ENCODE results near the gene RSPH1. TPM values are rescaled to one million over a fixed set of nuclear protein-coding genes. Genes with fewer than 3 reads are reported as not detected.
A peak's percentile ranks its signal among the peaks of the same experiment; 100 is the strongest.

RSPH1 gene
- total RNA-seq, 6 experiments from 2014 or later = 0.18 to 0.55 (median 0.22) TPM; not detected in 1

DNA sequence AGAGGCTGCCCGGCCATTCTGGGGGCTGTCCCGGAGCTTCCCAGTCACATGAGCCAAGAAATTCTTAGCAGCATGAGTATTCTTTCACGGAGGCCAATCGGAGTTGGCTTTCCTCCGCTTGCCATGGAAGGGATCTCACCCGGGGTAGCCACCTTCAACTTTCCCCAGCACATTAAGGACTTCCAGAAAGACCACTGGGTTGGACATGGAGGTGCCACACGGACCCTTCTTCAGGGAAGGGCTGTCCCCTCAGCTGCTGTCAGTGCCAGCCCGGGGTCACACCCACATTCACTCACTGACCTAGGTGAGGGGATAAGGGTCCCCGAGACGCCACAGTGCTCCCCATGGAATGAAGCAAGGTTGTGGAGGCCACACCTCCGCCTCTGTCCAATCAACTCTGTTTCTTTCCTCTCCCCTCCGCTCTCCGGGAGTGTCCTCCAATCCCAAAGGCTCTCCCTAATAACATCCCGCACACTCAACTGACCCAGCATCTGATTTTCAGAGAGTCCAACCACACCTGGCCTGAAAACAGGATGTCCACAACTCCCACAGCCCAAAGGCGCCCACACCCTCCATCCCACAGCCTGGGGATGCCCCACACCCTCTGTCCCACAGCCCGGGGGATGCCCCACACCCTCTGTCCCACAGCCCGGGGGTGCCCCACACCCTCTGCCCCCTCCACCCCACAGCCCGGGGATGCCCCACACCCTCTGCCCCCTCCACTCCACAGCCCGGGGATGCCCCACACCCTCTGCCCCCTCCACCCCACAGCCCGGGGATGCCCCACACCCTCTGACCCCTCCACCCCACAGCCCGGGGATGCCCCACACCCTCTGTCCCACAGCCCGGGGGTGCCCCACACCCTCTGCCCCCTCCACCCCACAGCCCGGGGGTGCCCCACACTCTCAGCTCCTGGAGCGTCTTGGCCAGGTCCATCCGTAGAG, 19.4 kb downstream of the RSPH1 start:
- TF ChIP-seq POLR2A (IDR thresholded peaks at IDR 0.05) = no peak
- DNase-seq (no peak), ATAC-seq (no peak)
- Histone ChIP-seq H3K4me3 (no peak overlapping the region), H3K27ac (no peak overlapping the region), H3K36me3 (no peaks in the 10 kb centered on the region), H3K4me1 (peaks cover 0 to 5% (median 0%) of the 10 kb centered on the region in 4 donors), H3K9me3 (no peaks in the 10 kb centered on the region), H3K27me3 (no peaks in the 10 kb centered on the region)
- intact Hi-C loops (cut with DNase I) = no loop called here
- 89% methylated on average over 10 of the region's 25 CpGs for WGBS (ENCODE audit: insufficient coverage, low coverage, low lambda C conversion rate, missing lambda C conversion rate)

DNA sequence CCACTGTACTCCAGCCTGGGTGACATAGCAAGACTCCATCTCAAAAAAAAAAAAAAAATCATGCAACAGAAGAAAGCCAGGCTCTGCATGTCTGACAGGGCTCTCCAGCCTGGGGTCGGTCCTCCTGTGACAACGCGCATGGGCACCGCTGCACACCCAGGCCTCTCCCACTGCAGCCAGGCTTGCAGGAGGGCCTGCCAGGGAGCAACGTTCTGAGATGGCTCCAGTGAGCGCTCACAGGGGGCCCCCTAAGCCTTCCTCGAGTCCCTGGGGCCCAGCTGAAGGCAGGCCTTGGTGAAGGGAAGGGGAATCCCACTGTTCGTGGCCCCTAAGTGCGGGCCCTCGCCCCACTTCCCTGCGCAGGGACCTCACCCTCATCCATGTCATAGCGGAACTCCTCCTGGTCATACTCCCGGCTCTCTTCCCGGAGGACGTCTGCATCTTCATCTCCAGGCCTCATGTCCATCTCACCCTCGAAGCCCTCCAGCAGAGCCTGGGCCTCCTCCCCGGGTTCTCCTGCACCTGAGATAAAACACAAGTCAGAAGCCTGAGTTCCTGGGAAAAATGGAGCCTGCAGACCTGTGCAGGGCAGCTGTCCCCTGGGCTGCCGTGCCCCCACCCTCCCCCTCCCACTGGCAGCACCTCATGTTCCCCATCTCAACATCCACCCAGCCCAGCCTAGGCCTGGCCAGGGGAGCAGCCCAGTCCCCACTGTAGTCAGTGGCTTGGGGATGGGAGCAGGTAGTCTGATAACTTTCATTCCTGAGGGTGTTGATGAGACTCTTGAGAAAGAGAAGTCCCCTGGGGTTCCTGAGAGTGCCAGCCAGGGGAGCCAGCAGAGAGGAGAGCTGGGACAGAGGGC, 20.3 kb downstream of the RSPH1 start:
- Histone ChIP-seq H3K36me3 (no peaks in the 10 kb centered on the region), H3K4me3 (no peak overlapping the region), H3K27me3 (no peaks in the 10 kb centered on the region), H3K4me1 (peaks cover 0 to 5% (median 0%) of the 10 kb centered on the region in 4 donors), H3K27ac (no peak overlapping the region), H3K9me3 (no peaks in the 10 kb centered on the region)
- no peak for ATAC-seq
- no peak for DNase-seq
- intact Hi-C loops (cut with DNase I) = no loop called here
- WGBS (ENCODE audit: insufficient coverage, low coverage, low lambda C conversion rate, missing lambda C conversion rate) = 40% methylated on average over 3 of the region's 18 CpGs
- TF ChIP-seq POLR2A (IDR thresholded peaks at IDR 0.05) = no peak
- TF ChIP-seq, protein P1, sequence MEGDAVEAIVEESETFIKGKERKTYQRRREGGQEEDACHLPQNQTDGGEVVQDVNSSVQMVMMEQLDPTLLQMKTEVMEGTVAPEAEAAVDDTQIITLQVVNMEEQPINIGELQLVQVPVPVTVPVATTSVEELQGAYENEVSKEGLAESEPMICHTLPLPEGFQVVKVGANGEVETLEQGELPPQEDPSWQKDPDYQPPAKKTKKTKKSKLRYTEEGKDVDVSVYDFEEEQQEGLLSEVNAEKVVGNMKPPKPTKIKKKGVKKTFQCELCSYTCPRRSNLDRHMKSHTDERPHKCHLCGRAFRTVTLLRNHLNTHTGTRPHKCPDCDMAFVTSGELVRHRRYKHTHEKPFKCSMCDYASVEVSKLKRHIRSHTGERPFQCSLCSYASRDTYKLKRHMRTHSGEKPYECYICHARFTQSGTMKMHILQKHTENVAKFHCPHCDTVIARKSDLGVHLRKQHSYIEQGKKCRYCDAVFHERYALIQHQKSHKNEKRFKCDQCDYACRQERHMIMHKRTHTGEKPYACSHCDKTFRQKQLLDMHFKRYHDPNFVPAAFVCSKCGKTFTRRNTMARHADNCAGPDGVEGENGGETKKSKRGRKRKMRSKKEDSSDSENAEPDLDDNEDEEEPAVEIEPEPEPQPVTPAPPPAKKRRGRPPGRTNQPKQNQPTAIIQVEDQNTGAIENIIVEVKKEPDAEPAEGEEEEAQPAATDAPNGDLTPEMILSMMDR (IDR thresholded peaks at IDR 0.05) = no peak

DNA sequence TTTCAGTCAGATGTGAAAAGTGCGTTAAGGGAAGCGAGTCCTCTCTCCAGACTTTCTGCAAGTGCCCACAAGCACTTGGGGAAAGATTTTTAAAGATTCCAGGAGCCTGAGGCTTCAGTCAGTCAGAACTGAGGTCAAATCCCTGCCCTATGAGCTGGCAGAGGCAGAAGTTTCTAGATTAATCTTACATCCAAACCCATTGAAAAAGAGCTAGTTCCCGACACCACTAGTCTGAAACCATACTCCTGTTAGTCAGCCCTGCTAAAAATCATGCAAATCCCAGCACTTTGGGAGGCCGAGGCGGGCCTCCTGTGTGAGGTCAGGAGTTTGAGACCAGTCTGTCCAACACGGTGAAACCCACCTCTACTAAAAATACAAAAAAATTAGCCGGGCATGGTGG, 21.0 kb downstream of the RSPH1 start:
- Histone ChIP-seq H3K4me1 (peaks cover 0 to 5% (median 0%) of the 10 kb centered on the region in 4 donors), H3K27ac (no peak overlapping the region), H3K27me3 (no peaks in the 10 kb centered on the region), H3K9me3 (no peaks in the 10 kb centered on the region), H3K36me3 (no peaks in the 10 kb centered on the region), H3K4me3 (no peak overlapping the region)
- TF ChIP-seq, protein P1 (IDR thresholded peaks at IDR 0.05) = no peak
- TF ChIP-seq POLR2A (IDR thresholded peaks at IDR 0.05) = no peak
- WGBS (ENCODE audit: insufficient coverage, low coverage, low lambda C conversion rate, missing lambda C conversion rate) = 84% methylated on average over 5 of the region's 7 CpGs
- intact Hi-C loops (cut with DNase I) = no loop called here
- DNase-seq (no peak), ATAC-seq (no peak)

DNA sequence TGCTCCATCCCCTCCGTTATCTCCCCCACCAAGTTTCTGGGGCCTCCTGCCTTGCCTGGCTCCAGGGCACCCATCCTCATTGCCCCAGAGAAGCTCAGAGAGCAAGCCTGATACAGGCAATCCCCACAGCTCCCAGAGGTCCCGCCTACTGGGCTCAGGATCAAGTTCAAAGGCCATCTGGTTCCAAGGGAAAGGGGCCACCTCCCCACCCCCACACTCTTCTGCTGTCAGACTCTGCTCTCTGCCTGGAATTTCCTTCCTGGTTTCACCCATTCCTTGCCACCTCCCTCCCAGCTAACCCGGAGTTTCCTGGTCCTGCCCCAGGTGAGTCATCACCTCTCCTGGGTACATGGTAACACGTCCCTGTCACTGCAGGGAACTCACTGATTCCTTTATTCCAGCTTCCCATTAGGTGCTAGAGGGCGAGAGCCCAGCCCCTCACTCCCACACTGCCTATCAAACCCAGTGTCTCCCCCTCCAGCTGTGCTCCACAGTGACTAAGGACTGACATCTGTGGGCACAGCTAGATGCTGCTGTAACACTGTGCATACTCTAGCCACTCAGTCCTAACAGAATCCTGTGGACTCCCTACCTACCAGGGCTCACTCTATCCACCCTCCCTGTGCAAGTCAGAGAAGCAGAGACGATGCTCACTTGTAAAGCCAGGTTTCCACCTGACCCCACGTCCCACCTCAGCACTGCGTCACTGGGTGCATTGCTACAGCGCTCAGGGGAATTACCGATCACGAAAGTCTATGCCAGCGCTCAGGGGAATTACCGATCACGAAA, 21.8 kb downstream of the RSPH1 start:
- intact Hi-C loops (cut with DNase I) = no loop called here
- TF ChIP-seq, protein P1 (IDR thresholded peaks at IDR 0.05) = no peak
- no peak for TF ChIP-seq POLR2A (IDR thresholded peaks at IDR 0.05)
- DNase-seq (peak in 2 of 3 donors; percentile 74 to 84), ATAC-seq (peak; percentile 69 to 91 (median 79))
- WGBS (ENCODE audit: insufficient coverage, low coverage, low lambda C conversion rate, missing lambda C conversion rate) = 42% methylated on average over 7 of the region's 14 CpGs
- Histone ChIP-seq H3K4me1 (peaks cover 0 to 11% (median 0%) of the 10 kb centered on the region in 4 donors), H3K36me3 (no peaks in the 10 kb centered on the region), H3K4me3 (no peak overlapping the region), H3K9me3 (no peaks in the 10 kb centered on the region), H3K27ac (no peak overlapping the region), H3K27me3 (no peaks in the 10 kb centered on the region)
